Fibroblast of the aortic adventitia (primary cell): Measurements from ENCODE around the gene PTF1A. TPM values are rescaled to one million over a fixed set of nuclear protein-coding genes. Genes with fewer than 3 reads are reported as not detected.

Experiments
- DNase-seq: peaks from one replicate; pipeline ENCODE4 v3.0.0-alpha.2; 2010; ENCODE audit warnings: low read depth
- H3K4me3 ChIP-seq: 2 replicates; pipeline ENCODE4 v1.5.1; 2011; ENCODE audit warnings: low read depth, mild to moderate bottlenecking, control low read depth, low read length, moderate library complexity
- CTCF ChIP-seq: IDR thresholded peaks from 2 replicates; pipeline ENCODE4 v1.5.1; 2011; ENCODE audit warnings: mild to moderate bottlenecking, low read length, control low read depth, inconsistent platforms; ENCODE audit not compliant: insufficient read depth
- total RNA-seq: library from RNA; depleted of rRNA; stranded (reverse); fragments of >200 nt; gene quantifications from 2 replicates; pipeline ENCODE4 v1.2.3, GENCODE V29; 2012; ENCODE audit warnings: low replicate concordance

Gene PTF1A
- not detected in 2 replicates for total RNA-seq

GRCh38 chr10:23191764-23192711 lies at the start of gene PTF1A:
Gene PTF1A, plus strand, starts transcription at chr10:23192312. Its CDS starts 219 bp downstream, at chr10:23192531.
- no peak for DNase-seq
- no peak within 1 kb of the TSS for H3K4me3 ChIP-seq
- TF ChIP-seq CTCF: no peak

GRCh38 chr10:23146258-23146657 lies 45.9 kb upstream of the PTF1A start:
- TF ChIP-seq CTCF: no peak
- no peak for DNase-seq
- no peak overlapping the region for H3K4me3 ChIP-seq

GRCh38 chr10:23147035-23147434 lies 45.1 kb upstream of the PTF1A start:
- H3K4me3 ChIP-seq: no peak overlapping the region
- no peak for DNase-seq
- TF ChIP-seq CTCF: no peak

GRCh38 chr10:23148214-23148613 lies 43.9 kb upstream of the PTF1A start:
- no peak for TF ChIP-seq CTCF
- no peak for DNase-seq
- H3K4me3 ChIP-seq: no peak overlapping the region

GRCh38 chr10:23150091-23150490 lies 42.0 kb upstream of the PTF1A start:
- no peak overlapping the region for H3K4me3 ChIP-seq
- no peak for TF ChIP-seq CTCF
- DNase-seq: no peak

GRCh38 chr10:23150610-23151009 lies 41.5 kb upstream of the PTF1A start:
- H3K4me3 ChIP-seq: no peak overlapping the region
- TF ChIP-seq CTCF: no peak
- DNase-seq: no peak
